Measurements from ENCODE around the gene KRIT1.

- no peak for TF ChIP-seq CTCF (IDR thresholded peaks at IDR 0.05)
- no peak for TF ChIP-seq POLR2A (IDR thresholded peaks at IDR 0.05)
These were observed 15.2 kb downstream of the KRIT1 start for GRCh38 chr7:92230547-92230946.
